ENCODE results near the gene COX7A2L. TPM values are rescaled to one million over a fixed set of nuclear protein-coding genes. Genes with fewer than 3 reads are reported as not detected.

The COX7A2L gene
- total RNA-seq, 1 experiment from 2014 or later = 254 TPM

DNA sequence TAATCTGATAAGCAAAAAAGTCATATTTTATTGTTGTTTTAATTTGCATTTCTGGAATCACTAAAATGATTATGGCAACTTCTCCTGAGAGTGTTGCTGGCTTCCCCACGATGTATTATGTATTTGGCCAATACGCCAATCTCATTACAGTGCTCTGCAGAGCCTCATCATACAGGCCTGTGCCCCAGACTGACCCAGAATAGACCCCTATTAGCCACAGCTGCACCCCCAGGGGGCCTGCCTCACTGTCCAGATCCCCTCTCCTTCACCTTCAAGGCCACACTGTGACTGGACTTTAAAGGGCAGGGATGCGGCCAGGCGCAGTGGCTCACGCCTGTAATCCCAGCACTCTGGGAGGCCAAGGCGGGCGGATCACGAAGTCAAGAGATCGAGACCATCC lies 17.4 kb upstream of the COX7A2L start:
- no peak for DNase-seq (ENCODE audit: low read depth in 1 of 2, low spot score in 2 of 2)
- no peak overlapping the region for H3K4me3 ChIP-seq
- peaks cover 8% of the 10 kb centered on the region for H3K4me1 ChIP-seq (replicated peaks)
- H3K36me3 ChIP-seq = no peaks in the 10 kb centered on the region
- no peaks in the 10 kb centered on the region for H3K9me3 ChIP-seq (replicated peaks)
- H3K27me3 ChIP-seq (replicated peaks) = no peaks in the 10 kb centered on the region
- no peak overlapping the region for H3K27ac ChIP-seq

- no peaks in the 10 kb centered on the region for H3K9me3 ChIP-seq (replicated peaks)
- no peak for DNase-seq (ENCODE audit: low read depth in 1 of 2, low spot score in 2 of 2)
- no peak overlapping the region for H3K27ac ChIP-seq
- no peak overlapping the region for H3K4me3 ChIP-seq
- H3K27me3 ChIP-seq (replicated peaks) = no peaks in the 10 kb centered on the region
- no peaks in the 10 kb centered on the region for H3K36me3 ChIP-seq
- H3K4me1 ChIP-seq (replicated peaks) = no peaks in the 10 kb centered on the region
Measured at GRCh38 chr2:42376758-42377157, 15.7 kb upstream of the COX7A2L start.

- H3K27me3 ChIP-seq (replicated peaks) = no peaks in the 10 kb centered on the region
- no peaks in the 10 kb centered on the region for H3K9me3 ChIP-seq (replicated peaks)
- no peak overlapping the region for H3K4me3 ChIP-seq
- no peak for DNase-seq (ENCODE audit: low read depth in 1 of 2, low spot score in 2 of 2)
- H3K36me3 ChIP-seq = no peaks in the 10 kb centered on the region
- peaks cover 10% of the 10 kb centered on the region for H3K4me1 ChIP-seq (replicated peaks)
- no peak overlapping the region for H3K27ac ChIP-seq
Measured at GRCh38 chr2:42372474-42373200, 11.6 kb upstream of the COX7A2L start.

DNA sequence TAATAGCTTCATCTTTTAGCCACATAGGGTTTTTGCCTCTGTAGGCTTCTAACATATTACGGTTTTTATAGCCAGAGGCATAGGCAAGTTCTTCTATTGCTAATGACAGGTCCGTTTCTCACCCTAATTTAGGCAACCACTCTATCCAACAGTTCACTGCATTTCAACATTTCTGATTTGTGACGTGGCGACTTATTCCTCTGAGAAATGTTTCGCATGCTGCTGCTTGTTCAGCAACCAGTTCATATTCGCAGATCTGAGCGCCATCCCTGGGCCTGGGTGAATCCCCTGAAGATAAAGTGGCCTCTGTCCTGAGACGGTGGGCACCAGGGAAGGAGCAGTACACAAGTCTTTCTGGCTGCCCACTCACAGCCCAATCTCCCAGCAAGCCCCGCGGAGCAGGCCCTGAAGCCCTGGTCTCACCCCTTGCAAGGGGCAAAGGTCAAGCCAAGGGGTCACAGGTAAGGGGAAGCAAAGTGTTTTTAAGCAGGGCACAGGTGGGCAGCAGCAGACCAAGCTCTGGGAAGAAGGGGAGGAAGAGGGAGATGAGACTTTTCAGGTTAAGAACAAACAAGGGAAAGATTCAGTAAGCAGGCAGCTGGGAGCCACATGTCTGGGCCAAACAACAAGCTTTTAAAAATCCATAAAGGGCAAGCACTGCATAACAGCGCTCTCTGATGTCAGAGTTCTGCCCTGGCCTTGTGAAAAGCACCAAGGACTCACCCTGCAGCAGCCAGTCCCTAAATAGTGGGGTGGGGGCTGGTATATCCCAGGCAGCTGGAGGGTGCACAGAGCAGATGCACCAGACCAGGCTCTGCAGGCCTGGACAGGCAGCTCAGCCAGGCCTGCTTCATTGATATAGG lies 10.8 kb upstream of the COX7A2L start:
- no peaks in the 10 kb centered on the region for H3K27me3 ChIP-seq (replicated peaks)
- no peak for DNase-seq (ENCODE audit: low read depth in 1 of 2, low spot score in 2 of 2)
- H3K9me3 ChIP-seq (replicated peaks) = no peaks in the 10 kb centered on the region
- H3K4me3 ChIP-seq = no peak overlapping the region
- H3K27ac ChIP-seq = no peak overlapping the region
- no peaks in the 10 kb centered on the region for H3K36me3 ChIP-seq
- H3K4me1 ChIP-seq (replicated peaks) = peaks cover 10% of the 10 kb centered on the region

DNA sequence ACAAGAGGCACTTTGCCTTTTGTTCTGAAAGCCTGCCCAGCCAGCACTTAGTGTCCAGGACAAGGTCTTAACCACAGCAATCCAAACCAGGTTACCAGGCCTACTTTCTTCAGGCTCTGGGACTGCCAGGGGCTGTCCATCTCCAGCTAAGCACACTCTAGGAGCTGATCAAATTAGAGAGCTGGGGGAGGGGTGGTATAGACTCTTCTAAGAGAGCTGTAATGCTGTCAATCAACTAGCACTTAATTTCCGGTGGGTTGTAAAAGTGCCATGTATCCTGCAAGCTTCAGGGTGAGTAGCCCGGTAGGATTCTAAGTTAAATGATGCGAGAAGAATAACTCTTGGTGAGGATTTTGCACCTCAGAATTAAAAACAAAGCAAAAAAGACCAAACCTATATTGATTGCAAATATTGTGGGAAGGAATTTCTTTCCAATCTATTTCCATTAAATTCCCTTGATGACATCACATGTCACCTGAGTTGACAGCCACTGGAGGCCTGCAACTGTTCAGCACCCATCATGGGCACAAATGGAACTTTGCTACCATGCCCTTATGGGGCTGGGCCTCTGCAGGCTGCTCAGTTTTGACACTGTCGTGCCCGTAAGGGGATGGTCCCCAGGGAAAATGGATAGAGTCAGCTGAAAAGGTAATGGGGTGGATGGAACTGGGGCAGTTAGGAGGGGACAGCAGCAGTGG lies 8.7 kb upstream of the COX7A2L start:
- Histone ChIP-seq H3K36me3 (no peaks in the 10 kb centered on the region), H3K27ac (no peak overlapping the region), H3K4me3 (no peak overlapping the region), H3K4me1 (replicated peaks) (peaks cover 10% of the 10 kb centered on the region), H3K27me3 (replicated peaks) (no peaks in the 10 kb centered on the region), H3K9me3 (replicated peaks) (no peaks in the 10 kb centered on the region)
- no peak for DNase-seq (ENCODE audit: low read depth in 1 of 2, low spot score in 2 of 2)

DNA sequence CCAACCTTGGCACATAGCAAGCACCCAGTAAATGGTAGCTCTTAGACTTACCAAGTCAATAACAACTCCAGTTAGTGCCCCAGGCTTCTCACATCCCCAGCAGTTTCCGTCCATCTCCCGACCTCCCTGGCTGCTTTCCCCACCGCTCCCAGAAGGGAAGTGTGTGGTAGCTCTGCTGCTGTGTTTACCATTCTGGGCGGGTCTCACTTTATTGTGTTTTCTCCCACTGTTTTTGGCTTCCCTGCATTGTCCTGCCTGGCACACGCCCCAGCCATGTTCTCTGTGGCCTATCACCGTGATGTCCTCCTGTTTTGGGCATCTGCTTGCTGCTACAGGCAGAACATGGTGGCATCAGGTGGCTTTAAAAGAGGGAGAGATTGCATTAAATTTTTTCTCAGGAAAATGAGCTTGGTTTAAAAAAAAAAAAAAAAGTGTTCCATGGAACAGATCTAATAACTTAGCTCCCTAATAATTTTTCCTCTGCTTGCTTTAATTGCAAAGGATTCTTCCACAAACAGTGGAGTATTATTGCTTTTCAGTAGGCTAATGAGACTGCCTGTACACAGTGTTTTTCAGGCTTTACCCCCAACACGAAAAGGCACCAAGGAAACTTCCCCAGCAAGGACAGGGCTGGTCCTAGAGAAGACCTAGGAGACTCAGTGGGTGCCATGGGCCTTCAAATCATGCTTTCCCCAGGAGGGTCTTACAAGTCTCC lies 8.0 kb upstream of the COX7A2L start:
- H3K4me3 ChIP-seq = no peak overlapping the region
- no peak overlapping the region for H3K27ac ChIP-seq
- no peaks in the 10 kb centered on the region for H3K9me3 ChIP-seq (replicated peaks)
- peaks cover 10% of the 10 kb centered on the region for H3K4me1 ChIP-seq (replicated peaks)
- H3K36me3 ChIP-seq = no peaks in the 10 kb centered on the region
- DNase-seq (ENCODE audit: low read depth in 1 of 2, low spot score in 2 of 2) = peak; percentile 46 to 53
- no peaks in the 10 kb centered on the region for H3K27me3 ChIP-seq (replicated peaks)

DNA sequence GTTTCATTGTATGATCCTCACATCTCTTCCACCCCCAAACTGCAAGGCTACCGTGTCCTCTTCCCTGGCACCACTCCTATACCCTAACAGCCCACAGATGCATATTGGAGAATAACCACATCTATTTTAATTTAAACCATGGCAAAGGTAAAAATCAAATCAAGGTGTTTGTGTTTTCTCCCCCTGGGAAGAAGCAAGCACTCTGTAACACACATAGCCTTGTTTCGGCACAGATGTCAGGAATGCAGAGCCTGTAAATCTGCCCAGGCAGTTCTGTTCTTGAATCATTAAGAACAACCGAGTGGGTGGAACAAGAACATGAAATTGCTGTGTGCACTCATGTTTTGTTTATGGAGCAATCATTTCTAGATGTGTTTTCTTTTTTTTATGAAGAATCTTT lies 6.8 kb upstream of the COX7A2L start:
- Histone ChIP-seq H3K4me3 (no peak overlapping the region), H3K36me3 (no peaks in the 10 kb centered on the region), H3K27ac (no peak overlapping the region), H3K27me3 (replicated peaks) (no peaks in the 10 kb centered on the region), H3K4me1 (replicated peaks) (peaks cover 10% of the 10 kb centered on the region), H3K9me3 (replicated peaks) (no peaks in the 10 kb centered on the region)
- no peak for DNase-seq (ENCODE audit: low read depth in 1 of 2, low spot score in 2 of 2)

DNA sequence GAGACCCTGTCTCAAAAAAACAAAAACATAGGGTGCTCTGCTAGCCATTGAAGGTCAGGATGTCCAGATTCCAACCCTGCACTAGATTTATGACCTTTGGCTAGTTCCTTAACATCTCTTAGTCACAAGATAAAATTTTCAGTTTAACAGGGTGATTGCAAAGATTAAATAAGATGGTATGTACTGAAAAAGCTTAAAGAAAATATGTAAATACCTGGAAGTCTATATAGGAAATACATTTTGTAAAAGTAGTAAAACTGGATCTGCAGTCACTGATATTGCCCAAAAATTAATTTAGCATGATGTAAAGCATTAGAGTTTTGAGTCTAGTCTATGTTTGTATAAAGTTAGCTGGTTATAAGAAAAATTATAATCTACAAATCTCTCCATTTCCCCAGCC lies 5.4 kb upstream of the COX7A2L start:
- Histone ChIP-seq H3K4me1 (replicated peaks) (peaks cover 13% of the 10 kb centered on the region), H3K27me3 (replicated peaks) (no peaks in the 10 kb centered on the region), H3K36me3 (no peaks in the 10 kb centered on the region), H3K27ac (no peak overlapping the region), H3K4me3 (no peak overlapping the region), H3K9me3 (replicated peaks) (no peaks in the 10 kb centered on the region)
- no peak for DNase-seq (ENCODE audit: low read depth in 1 of 2, low spot score in 2 of 2)

DNA sequence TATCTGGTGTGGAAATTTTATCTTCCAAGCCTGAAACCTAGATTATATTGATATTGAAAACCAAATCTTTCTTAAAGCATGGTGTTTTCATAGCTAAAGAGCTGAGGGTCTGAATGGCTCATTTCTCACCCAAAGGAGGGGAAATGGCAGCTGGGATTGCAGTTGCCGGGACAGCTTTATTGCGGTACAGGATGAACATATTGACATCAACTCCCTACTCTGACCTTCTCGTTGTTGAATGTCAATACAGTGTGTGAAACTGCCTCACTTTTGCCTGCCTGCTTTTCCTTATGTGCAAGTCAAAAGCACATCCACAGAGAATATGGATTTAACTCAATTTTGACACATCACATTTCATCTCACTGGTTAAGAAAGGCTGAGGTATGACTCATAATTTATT lies 3.6 kb upstream of the COX7A2L start:
- DNase-seq (ENCODE audit: low read depth in 1 of 2, low spot score in 2 of 2) = no peak
- H3K36me3 ChIP-seq = peaks cover 4% of the 10 kb centered on the region; the same call in 1 of the 2 replicates
- H3K27me3 ChIP-seq (replicated peaks) = no peaks in the 10 kb centered on the region

GRCh38 chr2:42363413-42363812 lies 2.4 kb upstream of the COX7A2L start:
- Histone ChIP-seq H3K27me3 (replicated peaks) (no peaks in the 10 kb centered on the region), H3K4me3 (no peak overlapping the region)

More for the DNA sequence above, 3.6 kb upstream of the COX7A2L start:
- Histone ChIP-seq H3K27ac (no peak overlapping the region), H3K4me3 (no peak overlapping the region), H3K9me3 (replicated peaks) (no peaks in the 10 kb centered on the region), H3K4me1 (replicated peaks) (peaks cover 13% of the 10 kb centered on the region)

DNA sequence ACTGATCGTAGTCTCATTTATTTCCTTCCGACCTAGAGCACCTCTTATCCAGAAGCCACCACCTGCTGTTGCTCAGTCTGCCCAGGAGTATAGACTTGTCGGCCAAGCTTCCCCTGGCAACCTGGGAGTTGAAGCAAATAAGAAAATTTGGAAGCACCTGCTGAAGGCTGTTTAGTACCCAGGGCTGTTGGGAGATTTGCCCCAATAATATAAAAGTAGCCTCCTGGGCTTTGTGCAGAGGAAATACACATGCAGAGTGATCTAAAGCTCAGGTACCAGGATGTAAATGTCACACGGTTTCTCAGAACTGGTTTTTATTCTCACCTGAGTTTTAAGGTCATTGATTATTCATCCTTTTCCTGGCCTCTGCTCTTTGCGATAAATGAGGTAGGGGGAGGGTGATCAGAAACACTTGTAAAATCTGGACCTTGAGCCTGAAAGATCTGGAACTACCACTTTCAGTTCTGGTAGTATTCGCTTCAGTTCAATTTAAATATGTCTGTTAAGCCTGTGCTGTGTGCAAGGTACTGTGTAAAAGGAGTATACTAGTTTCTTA lies 789 bp upstream of the COX7A2L start:
- Histone ChIP-seq H3K27ac (no peak overlapping the region), H3K27me3 (replicated peaks) (no peaks in the 10 kb centered on the region)

More at GRCh38 chr2:42363413-42363812, 2.4 kb upstream of the COX7A2L start:
- no peak overlapping the region for H3K27ac ChIP-seq
- H3K4me1 ChIP-seq (replicated peaks) = peaks cover 10% of the 10 kb centered on the region
- H3K9me3 ChIP-seq (replicated peaks) = no peaks in the 10 kb centered on the region
- peaks cover 4% of the 10 kb centered on the region; the same call in 1 of the 2 replicates for H3K36me3 ChIP-seq
- DNase-seq (ENCODE audit: low read depth in 1 of 2, low spot score in 2 of 2) = no peak

GRCh38 chr2:42360493-42360889 lies 526 bp downstream of the COX7A2L start:
- H3K27me3 ChIP-seq (replicated peaks) = no peaks in the 10 kb centered on the region
- peak overlapping the region; percentile 86 for H3K27ac ChIP-seq
- peaks cover 4% of the 10 kb centered on the region; the same call in 1 of the 2 replicates for H3K36me3 ChIP-seq
- H3K4me1 ChIP-seq (replicated peaks) = peaks cover 9% of the 10 kb centered on the region
- H3K4me3 ChIP-seq = peak overlapping the region; percentile 77
- no peaks in the 10 kb centered on the region for H3K9me3 ChIP-seq (replicated peaks)
- no peak for DNase-seq (ENCODE audit: low read depth in 1 of 2, low spot score in 2 of 2)

More for the DNA sequence above, 789 bp upstream of the COX7A2L start:
- no peak for DNase-seq (ENCODE audit: low read depth in 1 of 2, low spot score in 2 of 2)
- Histone ChIP-seq H3K4me3 (peak overlapping the region; percentile 77; the same call in 1 of the 2 replicates), H3K36me3 (peaks cover 4% of the 10 kb centered on the region; the same call in 1 of the 2 replicates), H3K9me3 (replicated peaks) (no peaks in the 10 kb centered on the region), H3K4me1 (replicated peaks) (peaks cover 9% of the 10 kb centered on the region)

GRCh38 chr2:42359965-42360483 lies 993 bp downstream of the COX7A2L start:
- Histone ChIP-seq H3K9me3 (replicated peaks) (no peaks in the 10 kb centered on the region), H3K27ac (no peak overlapping the region), H3K4me1 (replicated peaks) (peaks cover 9% of the 10 kb centered on the region), H3K27me3 (replicated peaks) (no peaks in the 10 kb centered on the region), H3K36me3 (peaks cover 4% of the 10 kb centered on the region; the same call in 1 of the 2 replicates), H3K4me3 (peak overlapping the region; percentile 77)
- DNase-seq (ENCODE audit: low read depth in 1 of 2, low spot score in 2 of 2) = peak in 1 of 2 experiments; percentile 19
